Loucy (cell line): ENCODE measurements around the gene RUFY2.
"Not testable (repeated sequence)": the region's sequence is repeated elsewhere in the genome, so short reads cannot be mapped to it uniquely, and the experiment has no call there.

Source experiments
- H2AFZ ChIP-seq: fragments of 200-600 bp; sonication (generic); 2 replicates; pipeline ENCODE4 v1.6.0; 2016; ENCODE audit warnings: antibody characterized with exemption, mild to moderate bottlenecking, low read length, moderate library complexity
- H3F3A ChIP-seq: fragments of 200-600 bp; 2 replicates; pipeline ENCODE4 v1.6.0; 2016; ENCODE audit warnings: antibody characterized with exemption, low read depth, mild to moderate bottlenecking
- H3K27me3 ChIP-seq: fragments of 200-600 bp; sonication (generic); 2 replicates; pipeline ENCODE4 v1.6.1; 2014; ENCODE audit warnings: low read length, mild to moderate bottlenecking; ENCODE audit not compliant: insufficient read depth, poor library complexity, severe bottlenecking
- H3K36me3 ChIP-seq: fragments of 200-600 bp; sonication (generic); 2 replicates; pipeline ENCODE4 v1.6.1; 2016; ENCODE audit warnings: low read length; ENCODE audit not compliant: insufficient read depth
- H3K4me1 ChIP-seq: fragments of 200-600 bp; sonication (generic); 2 replicates; pipeline ENCODE4 v1.5.1; 2014; ENCODE audit warnings: low read length, mild to moderate bottlenecking; ENCODE audit not compliant: insufficient read depth, poor library complexity, severe bottlenecking
- H3K4me2 ChIP-seq: fragments of 200-600 bp; sonication (generic); 2 replicates; pipeline ENCODE4 v1.6.0; 2014; ENCODE audit warnings: antibody characterized with exemption, low read length, low read depth, mild to moderate bottlenecking; ENCODE audit not compliant: poor library complexity, severe bottlenecking
- H3K4me3 ChIP-seq: fragments of 200-600 bp; sonication (generic); 2 replicates; pipeline ENCODE4 v1.5.1; 2014; ENCODE audit warnings: low read length, mild to moderate bottlenecking, mixed read lengths; ENCODE audit not compliant: poor library complexity, severe bottlenecking
- H3K79me2 ChIP-seq: fragments of 200-600 bp; sonication (generic); 2 replicates; pipeline ENCODE4 v1.6.1; 2014; ENCODE audit warnings: low read length; ENCODE audit not compliant: insufficient read depth
- H3K9ac ChIP-seq: fragments of 200-600 bp; sonication (generic); 2 replicates; pipeline ENCODE4 v1.6.0; 2014; ENCODE audit warnings: mild to moderate bottlenecking, low read depth, low read length, moderate library complexity; ENCODE audit not compliant: poor library complexity, severe bottlenecking
- H3K9me2 ChIP-seq: fragments of 200-600 bp; sonication (generic); replicated peaks from 2 replicates; pipeline ENCODE4 v1.6.1; 2016; ENCODE audit warnings: low read depth, low read length, mixed read lengths
- H3K9me3 ChIP-seq: fragments of 200-600 bp; sonication (generic); 2 replicates; pipeline ENCODE4 v1.6.1; 2014; ENCODE audit warnings: mild to moderate bottlenecking, antibody characterized with exemption, low read length, low read depth; ENCODE audit not compliant: insufficient read depth
- H4K20me1 ChIP-seq: fragments of 200-600 bp; sonication (generic); 2 replicates; pipeline ENCODE4 v1.6.0; 2014; ENCODE audit warnings: antibody characterized with exemption, low read length, mild to moderate bottlenecking; ENCODE audit not compliant: insufficient read depth, poor library complexity, severe bottlenecking
- EZH2phosphoT487 ChIP-seq: fragments of 200-600 bp; IDR thresholded peaks from 2 replicates; pipeline ENCODE4 v1.6.1; 2018; ENCODE audit warnings: antibody characterized with exemption, mild to moderate bottlenecking, moderate library complexity, borderline replicate concordance
- TF ChIP-seq, protein P1 (sequence below): fragments of 200-600 bp; sonication (generic); conservative IDR thresholded peaks from 2 replicates; pipeline ENCODE4 v1.5.1; 2014; ENCODE audit warnings: mild to moderate bottlenecking, antibody characterized with exemption, low read length

Gene RUFY2, protein sequence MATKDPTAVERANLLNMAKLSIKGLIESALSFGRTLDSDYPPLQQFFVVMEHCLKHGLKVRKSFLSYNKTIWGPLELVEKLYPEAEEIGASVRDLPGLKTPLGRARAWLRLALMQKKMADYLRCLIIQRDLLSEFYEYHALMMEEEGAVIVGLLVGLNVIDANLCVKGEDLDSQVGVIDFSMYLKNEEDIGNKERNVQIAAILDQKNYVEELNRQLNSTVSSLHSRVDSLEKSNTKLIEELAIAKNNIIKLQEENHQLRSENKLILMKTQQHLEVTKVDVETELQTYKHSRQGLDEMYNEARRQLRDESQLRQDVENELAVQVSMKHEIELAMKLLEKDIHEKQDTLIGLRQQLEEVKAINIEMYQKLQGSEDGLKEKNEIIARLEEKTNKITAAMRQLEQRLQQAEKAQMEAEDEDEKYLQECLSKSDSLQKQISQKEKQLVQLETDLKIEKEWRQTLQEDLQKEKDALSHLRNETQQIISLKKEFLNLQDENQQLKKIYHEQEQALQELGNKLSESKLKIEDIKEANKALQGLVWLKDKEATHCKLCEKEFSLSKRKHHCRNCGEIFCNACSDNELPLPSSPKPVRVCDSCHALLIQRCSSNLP

DNA sequence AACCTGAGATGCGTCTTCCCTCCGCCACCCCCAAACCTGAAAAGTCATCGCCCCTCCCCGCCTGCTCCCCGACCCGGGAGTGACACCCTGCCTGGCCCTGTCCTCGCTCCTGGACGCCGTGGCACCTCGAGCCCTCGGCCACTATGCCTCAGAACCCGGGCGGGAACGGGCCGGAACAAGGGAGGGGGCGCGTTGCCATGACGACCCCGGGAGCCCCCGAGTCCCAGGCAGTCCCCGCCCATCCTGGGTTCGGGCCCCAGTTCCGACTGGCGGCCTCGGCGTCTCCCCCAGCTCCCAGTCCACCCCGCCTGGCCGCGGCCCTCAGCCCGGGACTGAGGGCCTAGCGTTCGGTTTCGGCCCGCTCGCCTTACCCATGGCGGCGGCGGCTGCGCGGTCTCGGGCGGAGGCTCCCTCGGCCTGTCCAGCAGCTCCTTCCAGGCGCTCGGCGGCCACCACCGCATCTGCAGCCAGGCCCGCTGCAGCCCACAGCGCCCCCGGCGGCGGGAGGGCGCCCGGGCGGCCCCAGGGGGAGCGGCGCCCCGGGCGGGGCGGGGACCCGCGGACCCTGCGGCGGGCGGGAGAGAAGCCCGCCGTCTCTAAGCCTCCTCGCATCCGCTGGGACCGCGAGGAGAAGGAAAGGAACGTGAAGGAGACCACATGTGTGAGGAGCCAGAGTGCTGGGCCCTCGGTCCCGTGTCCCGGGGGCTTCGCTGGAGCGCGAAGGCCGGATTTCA, at the start of gene RUFY2:
TSS of gene RUFY2 (minus strand) at position 463 of the 734 bp plus-strand sequence. CDS start at position 375, 88 bp downstream.
- Histone ChIP-seq H3K36me3 (no peaks in the 10 kb centered on the region), H2AFZ (peak within 1 kb of the TSS; percentile 93), H3F3A (no peaks in the 10 kb centered on the region), H4K20me1 (peaks cover 18% of the 10 kb centered on the region), H3K27me3 (no peaks in the 10 kb centered on the region), H3K4me2 (peak within 1 kb of the TSS; percentile 85), H3K79me2 (peaks cover 37% of the 10 kb centered on the region), H3K9me2 (no peaks in the 10 kb centered on the region), H3K9ac (peak within 1 kb of the TSS; percentile 87), H3K9me3 (no peaks in the 10 kb centered on the region), H3K4me3 (peak within 1 kb of the TSS; percentile 95), H3K4me1 (peaks cover 24% of the 10 kb centered on the region)
- TF ChIP-seq EZH2phosphoT487 = no peak
- TF ChIP-seq, protein P1, sequence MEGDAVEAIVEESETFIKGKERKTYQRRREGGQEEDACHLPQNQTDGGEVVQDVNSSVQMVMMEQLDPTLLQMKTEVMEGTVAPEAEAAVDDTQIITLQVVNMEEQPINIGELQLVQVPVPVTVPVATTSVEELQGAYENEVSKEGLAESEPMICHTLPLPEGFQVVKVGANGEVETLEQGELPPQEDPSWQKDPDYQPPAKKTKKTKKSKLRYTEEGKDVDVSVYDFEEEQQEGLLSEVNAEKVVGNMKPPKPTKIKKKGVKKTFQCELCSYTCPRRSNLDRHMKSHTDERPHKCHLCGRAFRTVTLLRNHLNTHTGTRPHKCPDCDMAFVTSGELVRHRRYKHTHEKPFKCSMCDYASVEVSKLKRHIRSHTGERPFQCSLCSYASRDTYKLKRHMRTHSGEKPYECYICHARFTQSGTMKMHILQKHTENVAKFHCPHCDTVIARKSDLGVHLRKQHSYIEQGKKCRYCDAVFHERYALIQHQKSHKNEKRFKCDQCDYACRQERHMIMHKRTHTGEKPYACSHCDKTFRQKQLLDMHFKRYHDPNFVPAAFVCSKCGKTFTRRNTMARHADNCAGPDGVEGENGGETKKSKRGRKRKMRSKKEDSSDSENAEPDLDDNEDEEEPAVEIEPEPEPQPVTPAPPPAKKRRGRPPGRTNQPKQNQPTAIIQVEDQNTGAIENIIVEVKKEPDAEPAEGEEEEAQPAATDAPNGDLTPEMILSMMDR = peak; percentile 42

DNA sequence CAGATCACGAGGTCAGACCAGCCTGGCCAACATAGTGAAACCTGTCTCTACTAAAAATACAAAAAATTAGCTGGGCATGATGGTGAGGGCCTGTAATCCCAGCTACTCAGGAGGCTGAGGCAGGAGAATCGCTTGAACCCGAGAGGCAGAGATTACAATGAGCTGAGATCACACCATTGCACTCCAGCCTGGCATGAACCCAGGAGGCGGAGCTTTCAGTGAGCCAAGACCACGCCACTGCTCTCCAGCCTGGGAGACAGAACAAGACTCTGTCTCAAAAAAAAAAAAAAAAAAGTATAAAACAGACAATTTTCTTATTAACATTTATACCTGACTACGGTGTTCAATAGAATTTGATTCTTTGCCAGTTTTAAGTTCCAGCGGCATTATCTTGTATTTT, 42.6 kb upstream of the RUFY2 start:
- H3K36me3 ChIP-seq = peaks cover 66% of the 10 kb centered on the region
- H3F3A ChIP-seq, H3K27me3 ChIP-seq, H3K9me3 ChIP-seq, H3K4me3 ChIP-seq, H3K4me2 ChIP-seq, H3K9me2 ChIP-seq, H4K20me1 ChIP-seq, H3K79me2 ChIP-seq, H3K4me1 ChIP-seq, H3K9ac ChIP-seq, H2AFZ ChIP-seq: not testable (repeated sequence)

DNA sequence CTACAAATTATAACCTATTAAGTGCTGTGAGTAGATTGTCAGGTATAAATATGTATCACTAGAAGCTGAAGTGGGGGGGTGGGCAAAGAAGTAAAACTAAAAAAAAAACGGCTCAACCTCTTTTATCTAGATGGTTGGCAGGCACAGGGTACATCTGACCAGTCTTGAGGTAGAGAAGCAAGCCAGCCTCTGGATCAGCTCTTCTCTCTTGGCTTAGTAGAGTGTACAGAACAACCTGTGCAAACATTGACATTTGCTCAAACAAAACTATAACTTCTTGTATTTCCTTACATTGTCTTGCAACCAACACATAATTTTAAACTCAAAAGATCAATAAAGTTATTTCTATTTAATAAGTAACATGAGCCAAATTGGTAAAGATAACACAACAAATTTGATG, 39.1 kb upstream of the RUFY2 start:
- no peaks in the 10 kb centered on the region for H3K4me1 ChIP-seq
- no peak overlapping the region for H2AFZ ChIP-seq
- H4K20me1 ChIP-seq = no peaks in the 10 kb centered on the region
- peaks cover 51% of the 10 kb centered on the region for H3K36me3 ChIP-seq
- no peak overlapping the region for H3K4me3 ChIP-seq
- no peaks in the 10 kb centered on the region for H3K9me3 ChIP-seq
- no peaks in the 10 kb centered on the region for H3K27me3 ChIP-seq
- H3K9ac ChIP-seq = no peak overlapping the region
- no peaks in the 10 kb centered on the region for H3K79me2 ChIP-seq
- H3F3A ChIP-seq = no peaks in the 10 kb centered on the region
- H3K9me2 ChIP-seq = no peaks in the 10 kb centered on the region
- no peak overlapping the region for H3K4me2 ChIP-seq
- no peak for TF ChIP-seq EZH2phosphoT487
- TF ChIP-seq, protein P1 = no peak
